PC-9 (cell line): ENCODE results near the gene CAB39L.

ENCODE experiments used
- EZH2 ChIP-seq: fragments of 200-600 bp; sonication (generic); IDR thresholded peaks from 2 replicates; pipeline ENCODE4 v1.8.0; 2017; ENCODE audit warnings: antibody characterized with exemption, low read depth
- TF ChIP-seq, protein P1 (sequence below): fragments of 200-600 bp; sonication (generic); conservative IDR thresholded peaks from 2 replicates; pipeline ENCODE4 v1.6.1; 2017; ENCODE audit warnings: mixed run types, antibody characterized with exemption, mild to moderate bottlenecking, moderate library complexity

DNA sequence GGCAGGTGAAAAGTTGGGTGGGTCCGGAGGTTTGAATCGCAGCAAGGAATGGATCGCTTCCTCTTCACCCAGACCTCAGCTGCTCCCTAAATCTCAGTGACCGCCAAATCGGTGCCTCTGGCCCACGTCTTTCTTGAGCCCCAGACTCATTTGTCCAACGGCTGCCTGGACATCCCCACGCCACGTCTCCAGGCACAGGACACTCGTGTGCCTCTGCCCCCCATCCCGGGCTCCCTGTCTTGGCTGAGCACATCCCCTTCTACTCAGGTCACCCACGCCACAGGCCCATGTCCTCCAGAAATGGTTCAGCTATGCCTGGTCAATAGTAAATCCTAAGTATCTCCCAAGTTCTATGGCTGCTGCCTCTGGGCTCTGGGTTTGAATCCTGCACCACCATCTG is 139.5 kb downstream of the CAB39L start:
- TF ChIP-seq, protein P1, sequence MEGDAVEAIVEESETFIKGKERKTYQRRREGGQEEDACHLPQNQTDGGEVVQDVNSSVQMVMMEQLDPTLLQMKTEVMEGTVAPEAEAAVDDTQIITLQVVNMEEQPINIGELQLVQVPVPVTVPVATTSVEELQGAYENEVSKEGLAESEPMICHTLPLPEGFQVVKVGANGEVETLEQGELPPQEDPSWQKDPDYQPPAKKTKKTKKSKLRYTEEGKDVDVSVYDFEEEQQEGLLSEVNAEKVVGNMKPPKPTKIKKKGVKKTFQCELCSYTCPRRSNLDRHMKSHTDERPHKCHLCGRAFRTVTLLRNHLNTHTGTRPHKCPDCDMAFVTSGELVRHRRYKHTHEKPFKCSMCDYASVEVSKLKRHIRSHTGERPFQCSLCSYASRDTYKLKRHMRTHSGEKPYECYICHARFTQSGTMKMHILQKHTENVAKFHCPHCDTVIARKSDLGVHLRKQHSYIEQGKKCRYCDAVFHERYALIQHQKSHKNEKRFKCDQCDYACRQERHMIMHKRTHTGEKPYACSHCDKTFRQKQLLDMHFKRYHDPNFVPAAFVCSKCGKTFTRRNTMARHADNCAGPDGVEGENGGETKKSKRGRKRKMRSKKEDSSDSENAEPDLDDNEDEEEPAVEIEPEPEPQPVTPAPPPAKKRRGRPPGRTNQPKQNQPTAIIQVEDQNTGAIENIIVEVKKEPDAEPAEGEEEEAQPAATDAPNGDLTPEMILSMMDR: no peak
- no peak for TF ChIP-seq EZH2
